ENCODE data around the gene SULT1C2.

SULT1C2 gene

DNA sequence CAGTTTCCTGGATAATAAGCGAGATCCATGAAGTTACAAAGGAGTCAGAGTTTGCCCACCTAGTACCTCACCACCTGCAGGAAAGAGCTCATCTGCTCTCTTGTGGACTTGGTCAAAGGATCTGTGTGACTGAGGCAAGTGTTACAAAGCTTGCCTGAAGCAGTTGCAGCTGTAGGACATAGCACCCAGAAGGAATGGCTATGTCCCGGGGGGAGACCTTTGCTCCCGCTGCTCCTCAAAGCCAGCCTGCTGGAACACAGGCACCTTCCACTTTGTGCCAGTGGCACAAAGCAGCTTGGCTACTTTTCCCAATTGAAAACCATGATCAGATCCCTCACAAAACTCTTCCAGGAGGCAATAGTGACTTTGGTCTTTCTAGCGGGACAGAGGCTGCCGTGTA, 3.1 kb upstream of the SULT1C2 start:
- TF ChIP-seq, protein P1, sequence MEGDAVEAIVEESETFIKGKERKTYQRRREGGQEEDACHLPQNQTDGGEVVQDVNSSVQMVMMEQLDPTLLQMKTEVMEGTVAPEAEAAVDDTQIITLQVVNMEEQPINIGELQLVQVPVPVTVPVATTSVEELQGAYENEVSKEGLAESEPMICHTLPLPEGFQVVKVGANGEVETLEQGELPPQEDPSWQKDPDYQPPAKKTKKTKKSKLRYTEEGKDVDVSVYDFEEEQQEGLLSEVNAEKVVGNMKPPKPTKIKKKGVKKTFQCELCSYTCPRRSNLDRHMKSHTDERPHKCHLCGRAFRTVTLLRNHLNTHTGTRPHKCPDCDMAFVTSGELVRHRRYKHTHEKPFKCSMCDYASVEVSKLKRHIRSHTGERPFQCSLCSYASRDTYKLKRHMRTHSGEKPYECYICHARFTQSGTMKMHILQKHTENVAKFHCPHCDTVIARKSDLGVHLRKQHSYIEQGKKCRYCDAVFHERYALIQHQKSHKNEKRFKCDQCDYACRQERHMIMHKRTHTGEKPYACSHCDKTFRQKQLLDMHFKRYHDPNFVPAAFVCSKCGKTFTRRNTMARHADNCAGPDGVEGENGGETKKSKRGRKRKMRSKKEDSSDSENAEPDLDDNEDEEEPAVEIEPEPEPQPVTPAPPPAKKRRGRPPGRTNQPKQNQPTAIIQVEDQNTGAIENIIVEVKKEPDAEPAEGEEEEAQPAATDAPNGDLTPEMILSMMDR (IDR thresholded peaks at IDR 0.05; ENCODE audit: borderline replicate concordance, insufficient read depth, low read depth, low read length): no peak

DNA sequence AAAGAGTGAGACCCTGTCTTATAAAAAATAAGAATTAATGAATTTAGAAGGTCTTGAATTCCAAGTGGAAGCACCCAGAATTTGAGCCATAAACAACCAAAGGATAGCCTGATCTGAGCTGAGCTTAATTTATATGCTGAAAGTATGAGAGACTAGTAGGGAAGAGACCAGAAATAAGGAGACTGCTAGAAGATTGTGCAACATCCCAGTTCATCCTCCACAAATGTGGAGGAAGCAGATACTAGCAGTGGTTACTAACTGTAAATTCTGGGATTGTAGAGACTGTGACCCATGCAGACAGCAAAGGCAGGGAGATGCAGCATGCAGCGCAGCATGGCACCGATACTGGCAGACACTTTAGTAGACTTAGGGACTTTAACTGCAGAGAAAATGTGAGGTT, 1.5 kb upstream of the SULT1C2 start:
- TF ChIP-seq, protein P1 (IDR thresholded peaks at IDR 0.05; ENCODE audit: borderline replicate concordance, insufficient read depth, low read depth, low read length): no peak
- no peak overlapping the region for H3K4me3 ChIP-seq (ENCODE audit: low read depth, low read length)

More for the DNA sequence above, 3.1 kb upstream of the SULT1C2 start:
- H3K4me3 ChIP-seq (ENCODE audit: low read depth, low read length): no peak overlapping the region

DNA sequence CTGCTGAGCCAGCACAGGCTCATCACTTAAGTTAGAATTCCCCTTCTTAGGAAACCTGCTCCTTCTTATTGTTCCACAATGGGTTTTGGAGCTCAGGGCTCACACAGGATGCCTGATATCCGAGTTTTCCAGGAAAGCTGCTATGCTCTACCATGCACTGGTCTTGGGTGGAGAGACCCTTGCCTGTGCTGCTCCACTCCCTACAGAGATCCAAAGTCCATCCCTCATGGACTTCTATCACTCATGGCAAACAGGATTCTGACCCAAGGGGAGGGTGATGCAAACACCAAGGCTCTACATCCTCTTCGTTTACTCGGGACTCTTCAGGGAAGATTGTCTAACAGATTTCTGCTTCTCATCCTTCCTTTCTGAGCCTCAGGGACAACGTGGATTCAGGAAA, 5.2 kb downstream of the SULT1C2 start:
- TF ChIP-seq, protein P1 (IDR thresholded peaks at IDR 0.05; ENCODE audit: borderline replicate concordance, insufficient read depth, low read depth, low read length): no peak
- no peak overlapping the region for H3K4me3 ChIP-seq (ENCODE audit: low read depth, low read length)

DNA sequence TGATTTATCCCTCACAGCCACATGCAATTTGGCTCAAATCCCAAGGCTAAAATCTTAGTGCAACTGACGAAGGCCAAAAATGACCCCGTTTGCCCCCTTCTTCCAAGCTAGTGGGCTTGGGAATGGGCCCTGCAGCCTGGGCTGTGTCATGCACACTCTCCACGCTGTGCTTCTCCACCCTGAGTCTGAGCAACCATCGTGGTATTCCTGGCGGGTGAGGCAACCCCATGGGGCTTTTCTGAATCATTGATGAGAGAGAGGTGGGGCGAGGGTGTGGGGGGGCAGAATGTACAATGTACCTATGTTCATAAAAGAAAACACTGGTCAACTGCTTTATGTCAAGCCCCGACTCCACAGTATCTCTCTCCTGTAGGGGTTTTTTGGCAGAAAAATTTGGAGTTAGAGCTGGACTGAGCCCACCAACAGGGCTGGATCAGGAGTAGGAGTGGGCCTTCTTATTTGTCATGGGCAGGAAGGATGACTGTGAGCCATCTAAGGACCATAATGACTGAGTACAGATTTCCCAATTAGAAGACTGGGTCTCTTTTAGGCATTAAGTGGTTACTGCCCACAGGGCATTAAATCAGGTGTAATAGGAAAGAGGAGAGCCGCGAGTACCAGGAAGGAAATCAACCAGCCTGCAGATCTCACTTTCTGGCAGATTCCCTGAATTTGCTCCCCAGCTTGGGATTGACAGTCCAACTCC, 8.9 kb downstream of the SULT1C2 start:
- TF ChIP-seq, protein P1 (IDR thresholded peaks at IDR 0.05; ENCODE audit: borderline replicate concordance, insufficient read depth, low read depth, low read length): no peak

DNA sequence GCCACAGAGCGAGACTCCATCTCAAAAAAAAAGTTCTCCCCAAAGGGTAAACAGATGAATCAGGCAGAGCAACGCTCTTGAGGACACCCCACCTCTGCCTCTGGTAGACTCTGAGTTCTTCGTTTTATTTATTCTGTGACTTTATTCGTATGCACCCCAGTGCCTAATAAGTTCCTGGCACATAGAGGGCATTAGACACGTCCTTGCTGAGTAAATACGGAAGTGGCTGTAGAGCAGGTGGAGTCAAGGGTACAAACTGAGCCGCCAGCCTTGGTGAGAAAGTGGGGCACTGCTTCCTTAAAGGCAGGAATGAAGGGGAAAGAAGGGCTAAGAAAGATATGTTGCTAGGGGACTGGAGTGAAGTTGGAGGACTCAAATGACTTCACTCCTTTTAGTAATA, 12.9 kb downstream of the SULT1C2 start:
- TF ChIP-seq, protein P1 (IDR thresholded peaks at IDR 0.05; ENCODE audit: borderline replicate concordance, insufficient read depth, low read depth, low read length): no peak
- H3K4me3 ChIP-seq (ENCODE audit: low read depth, low read length): no peak overlapping the region

More for the DNA sequence above, 8.9 kb downstream of the SULT1C2 start:
- no peak overlapping the region for H3K4me3 ChIP-seq (ENCODE audit: low read depth, low read length)

DNA sequence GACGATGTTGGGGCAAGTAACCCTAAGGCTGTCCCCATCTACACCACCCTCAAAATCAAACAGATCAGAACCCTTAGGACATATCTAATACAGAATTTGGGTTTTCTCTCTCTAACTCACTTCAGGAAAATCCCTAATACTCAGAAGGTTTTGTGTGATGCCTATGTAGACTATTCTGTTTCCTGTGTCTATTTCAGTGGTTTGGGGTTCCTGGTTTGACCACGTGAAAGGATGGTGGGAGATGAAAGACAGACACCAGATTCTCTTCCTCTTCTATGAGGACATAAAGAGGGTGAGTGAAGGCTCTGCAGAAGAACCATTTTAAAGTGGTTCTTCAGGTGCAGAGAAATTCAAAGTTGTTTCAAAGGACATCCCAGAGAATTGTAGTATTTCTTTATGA, 16.3 kb downstream of the SULT1C2 start:
- no peak overlapping the region for H3K4me3 ChIP-seq (ENCODE audit: low read depth, low read length)
- TF ChIP-seq, protein P1 (IDR thresholded peaks at IDR 0.05; ENCODE audit: borderline replicate concordance, insufficient read depth, low read depth, low read length): no peak

DNA sequence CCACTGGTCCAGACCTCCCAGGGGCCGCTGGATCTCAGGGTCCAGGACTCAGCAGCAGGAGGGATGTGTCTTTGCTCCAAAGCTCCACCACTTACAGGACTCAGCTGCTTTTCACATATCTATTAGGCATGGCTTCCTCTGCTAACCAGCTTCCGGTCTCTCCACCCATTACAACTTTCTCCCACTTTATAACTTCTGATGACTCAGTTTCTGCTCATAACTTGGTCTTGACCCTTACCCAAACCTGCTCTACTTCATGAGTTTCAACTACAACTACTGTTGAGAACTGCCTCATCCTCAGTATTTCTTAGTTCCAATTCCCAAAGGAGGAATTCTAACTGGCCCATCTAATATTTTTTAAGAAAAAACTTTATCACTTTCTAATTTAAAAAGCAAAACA, 17.2 kb downstream of the SULT1C2 start:
- TF ChIP-seq, protein P1 (IDR thresholded peaks at IDR 0.05; ENCODE audit: borderline replicate concordance, insufficient read depth, low read depth, low read length): no peak

More for the DNA sequence above, 17.2 kb downstream of the SULT1C2 start:
- no peak overlapping the region for H3K4me3 ChIP-seq (ENCODE audit: low read depth, low read length)

Measured in GM12875 (cell line).